Type B pancreatic cell (in vitro differentiated cells): Measurements from ENCODE around the gene ARMC5. TPM values are rescaled to one million over a fixed set of nuclear protein-coding genes. Genes with fewer than 3 reads are reported as not detected.
A peak's percentile ranks its signal among the peaks of the same experiment; 100 is the strongest.
"Not testable (repeated sequence)": the region's sequence is repeated elsewhere in the genome, so short reads cannot be mapped to it uniquely, and the experiment has no call there.

Source experiments
- DNase-seq: peaks from one replicate; pipeline ENCODE4 v3.0.0; 2021; ENCODE audit warnings: mixed read lengths; ENCODE audit not compliant: unreplicated experiment; ENCODE audit errors: extremely low spot score
- H3K27ac Mint-ChIP-seq: 2 replicates; pipeline ENCODE4 v1.8.0; 2021; ENCODE audit warnings: mild to moderate bottlenecking, mixed read lengths
- H3K27me3 Mint-ChIP-seq: 2 replicates; pipeline ENCODE4 v1.8.0; 2021; ENCODE audit warnings: mixed read lengths
- H3K36me3 Mint-ChIP-seq: 2 replicates; pipeline ENCODE4 v1.8.0; 2021; ENCODE audit warnings: mixed read lengths
- H3K4me1 Mint-ChIP-seq: one replicate; pipeline ENCODE4 v1.8.0; 2021; ENCODE audit warnings: mixed read lengths; ENCODE audit not compliant: unreplicated experiment
- H3K4me3 Mint-ChIP-seq: 2 replicates; pipeline ENCODE4 v1.8.0; 2021; ENCODE audit warnings: mild to moderate bottlenecking, mixed read lengths
- H3K9me3 Mint-ChIP-seq: 2 replicates; pipeline ENCODE4 v1.8.0; 2021; ENCODE audit warnings: mixed read lengths
- CTCF ChIP-seq: fragments of 200-600 bp; sonication (generic); conservative IDR thresholded peaks from 2 replicates; pipeline ENCODE4 v1.5.0; 2021; ENCODE audit warnings: antibody characterized with exemption, mild to moderate bottlenecking
- total RNA-seq: library from RNA; stranded (reverse); gene quantifications from 2 replicates; pipeline ENCODE4 v1.2.1, GENCODE V29; 2021; ENCODE audit warnings: low replicate concordance

The ARMC5 gene
- total RNA-seq, 1 donor from 2014 or later = 11.1 TPM

DNA sequence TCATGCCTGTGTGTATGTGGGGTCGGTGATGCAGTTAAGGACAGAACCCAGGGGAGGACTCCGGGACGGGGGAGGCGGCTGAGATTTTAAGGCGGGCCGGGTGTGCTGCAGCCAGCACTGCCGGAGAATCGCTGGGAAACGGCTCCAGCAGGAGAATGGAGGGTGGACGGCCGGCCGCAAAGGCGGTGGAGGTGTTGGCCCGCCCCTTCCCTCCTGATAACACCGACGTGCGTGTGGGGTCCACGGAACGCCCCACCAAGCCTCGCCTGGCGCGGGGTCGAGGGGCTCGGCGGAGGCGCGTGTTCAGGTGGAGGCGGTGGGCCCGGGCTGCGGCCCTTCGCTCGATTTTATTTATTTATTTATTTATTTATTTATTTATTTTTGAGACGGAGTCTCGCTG, 17.3 kb upstream of the ARMC5 start:
- peaks cover 5% of the 10 kb centered on the region for H3K4me1 Mint-ChIP-seq
- H3K27me3 Mint-ChIP-seq = peaks cover 8% of the 10 kb centered on the region
- no peak for DNase-seq
- no peak for TF ChIP-seq CTCF
- H3K4me3 Mint-ChIP-seq = peak overlapping the region; percentile 86
- no peaks in the 10 kb centered on the region for H3K9me3 Mint-ChIP-seq
- H3K27ac Mint-ChIP-seq = peak overlapping the region; percentile 50
- H3K36me3 Mint-ChIP-seq = no peaks in the 10 kb centered on the region

GRCh38 chr16:31445931-31446330, 13.4 kb upstream of the ARMC5 start:
- not testable (repeated sequence) for H3K9me3 Mint-ChIP-seq, H3K27me3 Mint-ChIP-seq, H3K27ac Mint-ChIP-seq, DNase-seq, H3K36me3 Mint-ChIP-seq, H3K4me1 Mint-ChIP-seq, H3K4me3 Mint-ChIP-seq

DNA sequence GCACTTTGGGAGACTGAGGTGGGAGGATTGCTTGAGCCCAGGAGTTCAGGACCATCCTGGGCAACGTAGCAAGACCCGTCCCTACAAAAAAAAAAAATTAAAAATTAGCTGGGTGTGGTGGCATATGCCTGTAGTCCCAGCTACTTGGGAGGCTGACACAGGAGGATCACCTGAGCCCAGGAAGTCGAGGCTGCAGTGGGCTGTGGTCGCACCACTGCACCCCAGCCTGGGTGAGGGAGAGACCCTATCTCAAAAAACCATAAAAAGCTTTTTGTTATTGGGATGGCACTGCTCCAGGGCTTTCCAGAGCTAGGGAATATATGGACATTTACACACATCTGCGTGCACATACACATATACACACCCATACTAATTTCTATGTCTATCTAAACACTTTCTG, 8.1 kb upstream of the ARMC5 start:
- H3K27ac Mint-ChIP-seq = no peak overlapping the region

DNA sequence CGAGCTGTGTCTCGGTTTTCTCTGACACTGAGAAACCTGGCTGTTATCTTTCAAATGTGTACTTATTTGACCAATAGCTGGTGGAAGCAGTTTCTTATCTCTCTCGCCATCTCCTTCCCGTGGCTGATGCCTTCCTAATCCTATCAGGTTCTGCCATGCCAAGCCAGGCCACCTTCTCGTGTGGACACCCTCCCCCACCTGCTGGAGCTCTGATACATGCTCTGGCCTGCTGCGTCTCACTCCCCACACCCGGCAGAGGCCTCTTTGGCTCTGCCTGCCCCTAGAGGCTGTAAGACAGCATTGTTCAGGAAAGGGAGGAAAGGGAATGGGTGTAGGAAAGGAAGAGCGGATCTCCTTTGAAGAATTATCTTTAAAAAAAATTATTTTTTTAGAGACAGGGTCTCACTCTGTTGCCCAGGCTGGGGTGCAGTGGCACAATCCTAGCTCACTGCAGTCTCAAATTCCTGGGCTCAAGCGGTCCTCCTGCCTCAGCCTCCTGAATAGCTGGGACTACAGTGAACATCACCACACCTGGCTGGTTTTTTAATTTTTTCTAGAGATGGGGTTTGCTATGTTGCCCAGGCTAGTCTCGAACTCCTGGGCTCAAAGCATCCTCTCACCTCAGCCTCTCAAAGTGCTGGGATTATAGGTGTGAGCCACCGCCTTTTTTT, 7.5 kb upstream of the ARMC5 start:
- Mint-ChIP-seq H3K36me3 (no peaks in the 10 kb centered on the region), H3K27me3 (no peaks in the 10 kb centered on the region), H3K9me3 (no peaks in the 10 kb centered on the region), H3K27ac (peak overlapping the region; percentile 36), H3K4me3 (peak overlapping the region; percentile 27), H3K4me1 (peaks cover 22% of the 10 kb centered on the region)
- DNase-seq = no peak
- peak; percentile 76 for TF ChIP-seq CTCF

More for the DNA sequence above, 8.1 kb upstream of the ARMC5 start:
- peaks cover 22% of the 10 kb centered on the region for H3K4me1 Mint-ChIP-seq
- no peak for TF ChIP-seq CTCF
- no peak for DNase-seq
- no peak overlapping the region for H3K4me3 Mint-ChIP-seq
- H3K27me3 Mint-ChIP-seq = no peaks in the 10 kb centered on the region
- H3K9me3 Mint-ChIP-seq = no peaks in the 10 kb centered on the region
- H3K36me3 Mint-ChIP-seq = no peaks in the 10 kb centered on the region

- TF ChIP-seq CTCF = no peak
- H3K9me3 Mint-ChIP-seq = no peaks in the 10 kb centered on the region
- H3K4me1 Mint-ChIP-seq = peaks cover 22% of the 10 kb centered on the region
- no peak overlapping the region for H3K4me3 Mint-ChIP-seq
- H3K27me3 Mint-ChIP-seq = no peaks in the 10 kb centered on the region
- no peak for DNase-seq
- H3K36me3 Mint-ChIP-seq = no peaks in the 10 kb centered on the region
- peak overlapping the region; percentile 39 for H3K27ac Mint-ChIP-seq
These were observed 6.6 kb upstream of the ARMC5 start for GRCh38 chr16:31452631-31453106.

- Mint-ChIP-seq H3K27ac (peak overlapping the region; percentile 93), H3K9me3 (no peaks in the 10 kb centered on the region), H3K4me3 (peak overlapping the region; percentile 70), H3K36me3 (no peaks in the 10 kb centered on the region), H3K4me1 (peaks cover 25% of the 10 kb centered on the region), H3K27me3 (no peaks in the 10 kb centered on the region)
- no peak for TF ChIP-seq CTCF
- no peak for DNase-seq
These were observed 5.8 kb upstream of the ARMC5 start for GRCh38 chr16:31453255-31454204.
